ENCODE results near the gene THEM4. TPM values are rescaled to one million over a fixed set of nuclear protein-coding genes. Genes with fewer than 3 reads are reported as not detected.

THEM4 gene
- total RNA-seq, 2 experiments from 2014 or later, result 24.0 to 24.5 TPM

- Mint-ChIP-seq H3K4me1 (ENCODE audit: low read depth) (peaks cover 16% of the 10 kb centered on the region), H3K27me3 (peaks cover 5% of the 10 kb centered on the region), H3K36me3 (ENCODE audit: low read depth) (no peaks in the 10 kb centered on the region), H3K27ac (no peak overlapping the region), H3K9me3 (no peaks in the 10 kb centered on the region), H3K4me3 (no peak overlapping the region)
- no peaks in the 10 kb centered on the region for H3K36me3 ChIP-seq (ENCODE audit: insufficient read depth, low read length)
- no peak for TF ChIP-seq CTCF (IDR thresholded peaks at IDR 0.05)
- DNase-seq, result no peak
- ChIA-PET CTCF (interaction anchor here (1.9 to 7.3 kb wide), 2 partner anchors 29 to 62 kb away, joined by 7 to 36 read pairs; no protein-coding TSS in a partner anchor), POLR2A (no interaction called here)
- H3K4me1 ChIP-seq (ENCODE audit: insufficient read depth, low read length), result peaks cover 24% of the 10 kb centered on the region
- intact Hi-C loops (cut with DNase I, micrococcal nuclease), result no loop called here
- H3K4me3 ChIP-seq (ENCODE audit: low read length), result no peak overlapping the region
- H3K27ac ChIP-seq (ENCODE audit: low read depth in 1 of 2, low read length in 2 of 2), result no peak overlapping the region
- H3K27me3 ChIP-seq (ENCODE audit: control insufficient read depth in 1 of 2, insufficient read depth in 2 of 2, low read length in 2 of 2), result no peaks in the 10 kb centered on the region
- H3K9me3 ChIP-seq (ENCODE audit: control insufficient read depth in 1 of 2, insufficient read depth in 1 of 2, low read length in 2 of 2), result no peaks in the 10 kb centered on the region
- ATAC-seq (ENCODE audit: poor library complexity), result no peak
These were observed 29.8 kb upstream of the THEM4 start for GRCh38 chr1:151939141-151939540.

GRCh38 chr1:151936653-151937052 is 27.3 kb upstream of the THEM4 start:
- H3K4me3 Mint-ChIP-seq, result no peak overlapping the region
- H3K27ac Mint-ChIP-seq, result no peak overlapping the region
- H3K9me3 ChIP-seq (ENCODE audit: control insufficient read depth in 1 of 2, insufficient read depth in 1 of 2, low read length in 2 of 2), result no peaks in the 10 kb centered on the region
- no peak for TF ChIP-seq CTCF (IDR thresholded peaks at IDR 0.05)
- H3K4me1 Mint-ChIP-seq (ENCODE audit: low read depth), result peaks cover 12% of the 10 kb centered on the region
- peaks cover 10% of the 10 kb centered on the region for H3K4me1 ChIP-seq (ENCODE audit: insufficient read depth, low read length)
- ChIA-PET POLR2A (interaction anchor here (1.6 kb wide), 1 partner anchor 31 kb away, joined by 5 read pairs; no protein-coding TSS in a partner anchor), CTCF (interaction anchor here (5.2 to 7.3 kb wide), 2 partner anchors 31 to 64 kb away, joined by 36 to 43 read pairs; no protein-coding TSS in a partner anchor)
- H3K27ac ChIP-seq (ENCODE audit: low read depth in 1 of 2, low read length in 2 of 2), result no peak overlapping the region
- no peaks in the 10 kb centered on the region for H3K27me3 ChIP-seq (ENCODE audit: control insufficient read depth in 1 of 2, insufficient read depth in 2 of 2, low read length in 2 of 2)
- H3K9me3 Mint-ChIP-seq, result no peaks in the 10 kb centered on the region
- peaks cover 5% of the 10 kb centered on the region for H3K27me3 Mint-ChIP-seq
- intact Hi-C loops (cut with DNase I, micrococcal nuclease), result no loop called here
- DNase-seq (no peak), ATAC-seq (ENCODE audit: poor library complexity) (no peak)
- no peaks in the 10 kb centered on the region for H3K36me3 ChIP-seq (ENCODE audit: insufficient read depth, low read length)
- H3K4me3 ChIP-seq (ENCODE audit: low read length), result no peak overlapping the region
- no peaks in the 10 kb centered on the region for H3K36me3 Mint-ChIP-seq (ENCODE audit: low read depth)

DNA sequence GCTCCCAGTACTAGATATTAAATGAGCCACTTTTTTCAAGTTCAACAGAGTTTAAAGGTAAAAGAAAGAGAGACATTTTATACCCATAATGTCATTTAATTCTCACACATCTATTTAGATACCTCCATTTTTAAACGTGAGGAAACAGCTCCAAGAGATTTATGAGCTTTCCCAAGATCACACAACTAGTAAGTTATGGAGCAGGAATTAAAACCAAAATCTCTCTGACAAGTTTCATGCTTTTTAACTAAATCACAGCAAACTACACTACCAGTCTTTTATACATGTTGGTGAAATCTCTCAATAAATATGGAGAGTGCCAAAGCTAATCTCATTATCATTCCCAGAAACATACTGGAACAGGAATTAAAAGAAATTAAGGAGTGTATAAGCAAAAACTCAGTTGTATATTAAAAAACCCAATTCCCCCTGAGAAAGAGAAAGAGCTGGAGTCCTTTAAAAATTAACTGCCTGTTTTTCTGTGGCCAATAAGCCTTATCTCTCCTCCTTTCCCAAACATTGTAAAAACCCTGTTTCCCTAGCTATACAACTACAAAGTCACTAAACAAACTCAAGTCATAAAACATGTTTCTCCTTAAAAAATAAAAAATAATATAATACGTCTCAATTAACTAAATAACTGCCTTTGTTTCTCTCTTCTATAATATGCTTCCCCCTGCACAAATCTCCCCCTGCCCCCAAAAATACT is 26.7 kb upstream of the THEM4 start:
- Mint-ChIP-seq H3K27ac (no peak overlapping the region), H3K27me3 (peaks cover under 1% of the 10 kb centered on the region), H3K9me3 (no peaks in the 10 kb centered on the region), H3K4me3 (no peak overlapping the region), H3K4me1 (ENCODE audit: low read depth) (peaks cover 7% of the 10 kb centered on the region), H3K36me3 (ENCODE audit: low read depth) (no peaks in the 10 kb centered on the region)
- ChIA-PET CTCF (interaction anchor here (0.7 to 7.3 kb wide), 5 partner anchors 32 to 98 kb away, joined by 3 to 43 read pairs (median 12); no protein-coding TSS in a partner anchor), POLR2A (interaction anchor here (1.2 to 1.6 kb wide), 3 partner anchors 8 to 63 kb away, joined by 4 to 5 read pairs (median 5); no protein-coding TSS in a partner anchor)
- Histone ChIP-seq H3K9me3 (ENCODE audit: control insufficient read depth in 1 of 2, insufficient read depth in 1 of 2, low read length in 2 of 2) (no peaks in the 10 kb centered on the region), H3K27me3 (ENCODE audit: control insufficient read depth in 1 of 2, insufficient read depth in 2 of 2, low read length in 2 of 2) (no peaks in the 10 kb centered on the region), H3K4me3 (ENCODE audit: low read length) (no peak overlapping the region), H3K4me1 (ENCODE audit: insufficient read depth, low read length) (peaks cover 6% of the 10 kb centered on the region), H3K27ac (ENCODE audit: low read depth in 1 of 2, low read length in 2 of 2) (no peak overlapping the region), H3K36me3 (ENCODE audit: insufficient read depth, low read length) (no peaks in the 10 kb centered on the region)
- intact Hi-C loops (cut with DNase I, micrococcal nuclease), result loop anchor here (2.0 kb wide), 2 partner anchors 33 to 47 kb away; no protein-coding TSS in a partner anchor
- TF ChIP-seq CTCF (IDR thresholded peaks at IDR 0.05), result no peak
- ATAC-seq (ENCODE audit: poor library complexity) (no peak), DNase-seq (no peak)
